ENCODE results near the gene NTRK1.
A peak's percentile ranks its signal among the peaks of the same experiment; 100 is the strongest.

Gene NTRK1

DNA sequence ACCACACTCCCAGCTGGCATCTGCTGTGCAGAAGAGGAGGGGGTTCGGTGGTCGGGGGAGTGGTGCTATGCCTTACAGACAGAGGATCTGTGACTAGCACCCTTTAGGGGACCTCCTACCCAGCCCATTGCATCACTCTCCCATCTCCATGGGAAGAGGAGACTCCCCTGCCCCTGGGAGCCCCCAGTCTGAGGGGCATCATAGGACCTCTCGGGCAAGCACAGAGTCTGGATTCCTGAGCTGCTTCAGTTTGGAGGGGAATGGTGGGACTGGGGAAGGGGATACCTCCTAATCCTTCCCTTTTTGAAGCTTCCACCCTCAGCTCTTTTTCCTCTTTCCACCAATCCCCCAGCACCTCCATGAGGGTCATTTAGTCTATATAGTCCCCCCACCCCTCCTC, 3.1 kb upstream of the NTRK1 start:
- DNase-seq (ENCODE audit: low read depth in 2 of 2), result no peak

DNA sequence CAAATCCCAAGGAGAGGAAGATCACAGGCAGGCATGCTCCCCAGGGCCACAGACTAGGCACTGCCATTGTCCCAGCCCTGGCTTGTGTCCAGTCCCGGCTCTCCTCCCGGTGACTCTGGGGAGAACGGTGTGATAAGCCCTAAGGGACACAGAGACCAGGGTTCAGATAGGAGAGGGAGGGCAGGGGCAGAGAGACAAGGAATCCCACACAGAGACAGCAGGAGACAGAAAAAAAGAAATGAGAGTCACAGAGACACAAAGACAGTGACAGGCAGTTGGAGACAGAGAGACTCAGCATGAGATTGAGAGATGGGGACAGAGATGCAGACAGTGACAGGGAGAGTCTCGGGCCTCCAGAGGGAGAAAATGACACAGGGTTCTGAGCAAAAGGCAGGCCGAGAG, 2.1 kb upstream of the NTRK1 start:
- DNase-seq (ENCODE audit: low read depth in 2 of 2), result no peak

DNA sequence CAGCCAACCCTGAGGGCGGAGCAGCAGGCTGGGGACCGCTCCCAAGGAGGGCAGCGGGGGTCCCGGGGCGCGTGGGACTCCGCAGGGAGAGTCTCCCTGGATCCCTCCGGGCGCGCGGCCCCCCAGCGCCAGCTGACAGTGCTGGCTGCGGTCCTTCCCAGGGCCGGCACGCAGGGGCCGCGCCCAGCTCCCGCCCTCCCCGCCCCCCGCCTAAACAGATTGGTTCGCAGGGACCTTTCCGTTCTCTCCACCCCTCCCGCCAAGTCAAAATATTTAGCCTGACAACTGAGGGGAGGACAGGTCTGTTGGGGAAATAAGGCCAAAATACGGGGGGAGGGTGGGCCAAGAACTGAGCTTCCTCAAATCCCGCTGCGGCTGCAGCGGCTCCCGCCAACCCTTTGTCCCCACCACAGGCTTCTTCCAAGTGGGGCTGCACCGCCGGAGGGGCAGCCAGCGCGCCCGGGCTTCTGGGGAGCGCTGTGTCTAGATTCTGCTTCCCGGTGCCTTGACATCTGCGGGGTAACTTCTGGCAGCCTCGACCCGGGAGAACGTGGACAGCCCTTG, 1.6 kb upstream of the NTRK1 start, which contains the start of gene INSRR:
Gene INSRR, minus strand, starts transcription at position 159 of the 564 bp plus-strand sequence. CDS start 496 bp downstream, outside the sequence.
- no peak for DNase-seq (ENCODE audit: low read depth in 2 of 2)

DNA sequence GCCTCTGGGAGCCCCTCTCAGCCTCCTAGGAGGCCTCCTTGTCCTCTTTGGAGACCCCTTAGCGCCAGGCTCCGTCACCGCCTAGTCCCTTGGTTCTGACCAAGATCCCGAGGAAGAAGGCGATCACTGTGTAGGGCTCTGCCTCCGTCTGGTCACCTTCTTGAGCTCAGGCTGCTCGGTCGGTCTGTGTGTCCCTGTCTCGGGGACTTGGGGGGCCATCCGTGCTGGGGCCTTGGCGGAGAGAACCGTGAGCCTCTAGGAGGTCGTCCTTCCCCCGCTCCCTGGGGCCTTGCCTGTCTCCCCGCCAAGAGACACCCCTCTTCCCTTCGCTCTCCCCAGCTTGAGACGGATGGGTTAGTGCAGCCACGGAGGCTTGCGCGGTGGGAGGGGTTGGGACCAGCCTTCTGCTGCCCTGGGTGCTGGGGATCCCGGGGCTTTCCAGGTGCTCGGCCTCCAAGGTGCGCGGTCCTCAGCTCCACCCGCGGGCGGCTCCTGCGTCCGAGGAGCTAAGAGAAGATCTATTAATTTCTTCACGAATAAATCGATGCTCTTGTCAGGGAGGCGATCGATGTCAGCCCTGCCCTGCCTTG, 1.0 kb upstream of the NTRK1 start:
- DNase-seq (ENCODE audit: low read depth in 2 of 2), result no peak

DNA sequence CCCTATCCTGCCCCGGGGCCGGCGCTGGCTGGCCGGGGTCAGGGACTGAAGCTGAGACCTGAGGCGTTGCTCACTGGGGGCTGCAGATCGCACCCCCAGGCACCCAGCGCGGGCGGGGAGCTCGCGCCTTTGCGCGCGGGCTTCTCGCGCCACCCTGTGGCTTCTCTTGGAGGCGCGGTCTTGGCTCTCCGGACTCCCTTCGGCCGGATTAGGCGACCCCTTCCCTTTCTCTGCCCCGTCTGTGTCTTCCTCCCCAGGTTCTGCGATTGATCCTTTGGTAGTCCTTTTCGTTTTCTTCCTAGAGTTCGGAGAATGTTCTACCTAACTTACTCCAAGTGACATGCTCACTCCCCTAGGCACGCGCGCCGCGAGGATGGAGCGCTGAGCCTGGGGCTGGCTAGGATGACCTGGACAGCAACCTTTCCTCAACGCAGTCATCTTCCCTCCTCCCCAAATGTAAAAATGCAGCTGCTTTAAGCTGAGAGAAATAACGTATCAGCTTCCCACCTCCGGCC, 495 bp upstream of the NTRK1 start:
- DNase-seq (ENCODE audit: low read depth in 2 of 2), result peak; percentile 48 to 56

DNA sequence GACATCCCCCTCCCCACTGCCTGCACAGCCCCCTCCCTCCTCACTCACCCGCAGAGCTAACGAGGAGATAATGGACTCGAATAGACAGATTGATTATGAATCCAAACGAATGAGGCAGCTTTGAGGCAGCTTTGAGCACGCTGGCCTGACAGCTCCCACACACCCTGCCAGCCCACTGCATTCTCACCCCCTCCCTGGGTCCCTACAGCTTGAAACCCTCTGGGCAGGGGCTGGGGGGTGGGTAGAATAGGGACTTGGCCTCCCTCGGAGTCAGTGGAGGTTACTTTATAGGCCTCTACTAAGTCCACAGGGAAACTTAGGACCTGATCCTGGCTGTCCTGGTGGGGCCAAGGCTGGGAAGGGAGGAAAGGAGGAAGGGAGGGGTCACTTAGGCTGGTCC, 1.9 kb downstream of the NTRK1 start:
- no peak for DNase-seq (ENCODE audit: low read depth in 2 of 2)

DNA sequence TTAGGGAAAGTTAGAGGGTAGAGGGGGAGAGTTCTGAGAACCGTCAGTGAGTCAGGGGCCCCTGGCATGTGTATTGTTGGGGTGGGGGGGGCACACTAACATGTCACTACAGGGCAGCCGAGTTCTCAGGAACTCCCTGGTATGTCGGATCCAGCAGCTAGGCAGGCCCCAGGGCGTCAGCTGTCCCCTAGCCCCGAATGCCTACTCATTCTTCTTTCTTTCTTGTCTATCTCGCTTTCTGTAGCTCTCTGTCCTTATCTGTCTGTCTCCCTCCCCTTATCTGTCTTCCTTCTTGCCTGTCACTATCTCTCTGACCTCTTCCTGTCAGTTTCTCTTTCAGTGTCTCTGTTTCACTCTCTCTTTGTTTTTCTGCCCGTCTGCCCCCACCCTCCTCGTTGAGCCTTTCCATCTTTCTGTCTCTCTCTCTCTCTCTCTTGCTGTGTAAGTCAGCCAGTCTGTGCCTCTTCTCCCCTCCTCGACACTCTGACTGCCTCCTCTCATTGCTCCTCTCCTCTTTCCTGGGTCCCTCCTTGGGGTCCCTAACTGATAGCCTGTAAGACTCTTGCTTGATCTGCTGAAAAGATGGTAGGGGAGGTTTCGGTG, 2.4 kb downstream of the NTRK1 start:
- DNase-seq (ENCODE audit: low read depth in 2 of 2), result peak in 1 of 2 donors; percentile 56

DNA sequence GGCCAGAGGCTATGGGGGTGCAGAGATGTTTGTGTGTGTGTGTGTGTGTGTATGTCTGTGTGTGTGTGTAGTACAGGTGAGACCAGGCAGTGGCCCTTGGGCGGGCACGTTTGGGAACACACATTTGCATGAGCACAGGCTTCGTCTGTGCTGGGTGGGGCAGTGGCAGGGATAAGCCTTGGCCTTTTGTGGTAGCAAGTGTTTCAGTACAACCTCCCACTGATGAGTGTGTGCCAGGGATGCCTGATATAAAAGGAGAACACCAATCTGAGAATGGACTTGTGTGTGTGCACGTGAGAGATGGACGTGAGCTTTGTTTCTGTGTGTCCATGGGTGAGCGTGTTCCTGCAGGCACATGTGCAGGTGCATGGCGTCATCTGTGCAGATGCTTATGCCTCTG, 3.0 kb downstream of the NTRK1 start:
- no peak for DNase-seq (ENCODE audit: low read depth in 2 of 2)

DNA sequence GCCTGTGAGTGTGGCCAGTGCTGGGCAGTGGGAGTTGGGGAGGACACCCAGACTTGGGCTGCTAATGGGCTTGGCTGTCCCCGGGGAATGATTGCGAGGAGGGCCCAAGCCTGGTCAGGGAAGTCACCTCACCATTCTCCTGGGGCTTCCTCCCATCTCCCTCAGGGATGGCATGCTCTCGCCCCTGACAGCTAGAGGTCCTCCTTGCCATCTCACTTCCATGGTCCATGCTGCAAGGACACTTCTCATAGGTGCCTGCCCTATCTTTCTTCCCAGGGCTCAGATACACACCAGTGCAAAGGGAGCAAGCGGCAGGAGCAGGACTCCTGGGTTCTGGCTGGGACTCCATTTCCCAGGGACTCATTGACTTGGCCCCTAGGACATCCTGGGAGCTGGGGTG, 4.1 kb downstream of the NTRK1 start:
- DNase-seq (ENCODE audit: low read depth in 2 of 2), result no peak

DNA sequence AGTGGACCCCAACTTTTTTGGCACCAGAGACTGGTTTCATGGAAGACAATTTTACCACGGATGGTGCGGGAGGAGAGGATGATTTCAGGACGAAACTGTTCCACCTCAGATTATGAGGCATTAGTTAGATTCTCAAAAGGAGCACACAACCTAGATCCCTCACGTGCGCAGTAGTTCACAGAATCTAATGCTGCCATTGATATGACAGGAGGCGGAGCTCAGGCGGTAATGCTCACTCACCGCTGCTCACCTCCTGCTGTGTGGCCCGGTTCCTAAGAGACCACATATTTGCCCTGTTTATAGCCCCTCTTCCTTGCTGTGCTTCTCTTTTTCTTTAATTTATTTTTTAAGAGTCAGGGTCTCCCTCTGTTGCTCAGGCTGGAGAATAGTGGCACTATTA, 4.6 kb downstream of the NTRK1 start:
- DNase-seq (ENCODE audit: low read depth in 2 of 2), result no peak

DNA sequence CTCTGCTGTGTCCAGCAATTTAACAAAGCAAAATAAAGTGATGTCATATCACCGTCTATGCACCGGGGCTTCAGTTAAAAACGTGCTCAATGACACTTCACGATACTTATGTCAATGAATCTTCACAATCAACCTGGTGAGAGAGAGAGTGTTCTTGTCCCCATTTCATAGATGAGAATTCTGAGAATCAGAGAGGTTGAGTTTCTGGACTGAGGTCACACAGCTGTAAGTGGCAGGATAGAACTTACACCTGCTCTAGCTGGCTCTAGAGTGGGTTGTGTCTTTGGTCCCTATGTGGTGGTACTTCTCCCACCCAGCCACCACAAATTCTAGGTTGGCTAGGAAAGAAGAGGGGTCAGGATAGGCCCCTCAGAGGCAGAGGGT, 5.2 kb downstream of the NTRK1 start:
- DNase-seq (ENCODE audit: low read depth in 2 of 2), result no peak

DNA sequence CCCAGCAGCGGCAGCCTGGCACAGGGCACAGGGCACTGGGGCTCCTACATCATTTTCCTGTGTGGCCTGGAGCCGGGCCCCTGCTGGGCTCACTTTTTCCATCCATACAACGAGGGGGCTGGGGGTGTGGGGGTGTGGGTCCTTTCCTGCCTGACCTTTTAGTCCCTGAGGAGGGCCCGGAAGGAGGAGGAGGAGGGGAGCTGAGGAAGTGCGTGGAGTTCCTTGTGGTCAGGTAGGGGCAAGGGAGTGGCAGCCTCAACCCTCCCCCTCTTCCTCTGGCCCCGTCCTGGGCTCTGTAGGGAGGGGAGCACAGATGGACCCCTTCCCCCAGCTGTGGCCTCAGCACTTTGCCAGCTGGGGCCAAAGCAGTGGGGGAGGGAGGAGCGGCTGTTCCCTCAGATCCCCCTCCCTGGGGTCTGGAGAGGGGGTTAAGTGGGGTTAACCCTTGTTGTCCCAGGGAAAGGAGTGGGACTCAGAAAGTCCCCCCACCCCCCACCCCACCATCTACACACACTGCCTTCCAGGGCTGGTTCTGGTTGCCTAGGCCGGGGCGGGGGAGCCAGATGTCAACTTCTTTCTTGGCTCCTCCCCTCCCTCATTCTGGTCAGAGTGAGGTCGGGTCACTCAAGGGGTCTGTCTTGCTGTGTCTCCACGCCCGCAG, 5.7 kb downstream of the NTRK1 start:
- DNase-seq (ENCODE audit: low read depth in 2 of 2), result no peak

DNA sequence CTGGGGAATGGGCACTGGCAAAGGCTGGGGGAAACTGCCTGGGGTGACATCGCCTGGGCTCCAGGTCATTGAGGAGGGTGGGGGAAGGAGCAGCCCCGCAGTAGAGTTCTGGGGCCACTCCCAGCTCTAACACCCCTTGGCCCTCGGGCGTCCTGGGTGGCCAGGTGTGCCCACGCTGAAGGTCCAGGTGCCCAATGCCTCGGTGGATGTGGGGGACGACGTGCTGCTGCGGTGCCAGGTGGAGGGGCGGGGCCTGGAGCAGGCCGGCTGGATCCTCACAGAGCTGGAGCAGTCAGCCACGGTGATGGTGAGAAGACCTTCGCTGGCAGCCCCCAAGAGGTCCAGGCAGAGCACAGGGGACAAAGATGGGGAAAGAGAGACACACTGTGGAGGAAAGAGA, 7.7 kb downstream of the NTRK1 start:
- DNase-seq (ENCODE audit: low read depth in 2 of 2), result no peak

DNA sequence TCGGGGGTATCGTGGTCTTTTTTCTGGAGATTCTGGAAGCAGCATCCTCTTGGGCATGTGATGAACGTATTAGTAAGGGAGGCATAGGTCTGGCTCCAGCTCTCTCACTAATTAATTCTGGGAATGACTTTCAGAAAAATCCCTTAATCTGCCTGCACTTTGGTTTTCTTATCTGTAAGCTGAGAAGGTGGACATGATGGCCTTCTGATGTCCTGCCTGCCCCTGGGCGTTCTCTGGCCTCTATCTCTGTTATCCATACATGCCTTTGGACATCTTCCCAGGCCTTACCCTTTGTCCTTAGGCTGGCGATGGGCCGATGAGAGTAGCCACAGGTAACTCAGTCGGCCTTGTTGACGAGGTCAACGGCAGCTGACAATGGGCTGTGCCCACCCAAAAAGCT, 8.8 kb downstream of the NTRK1 start:
- DNase-seq (ENCODE audit: low read depth in 2 of 2), result no peak

DNA sequence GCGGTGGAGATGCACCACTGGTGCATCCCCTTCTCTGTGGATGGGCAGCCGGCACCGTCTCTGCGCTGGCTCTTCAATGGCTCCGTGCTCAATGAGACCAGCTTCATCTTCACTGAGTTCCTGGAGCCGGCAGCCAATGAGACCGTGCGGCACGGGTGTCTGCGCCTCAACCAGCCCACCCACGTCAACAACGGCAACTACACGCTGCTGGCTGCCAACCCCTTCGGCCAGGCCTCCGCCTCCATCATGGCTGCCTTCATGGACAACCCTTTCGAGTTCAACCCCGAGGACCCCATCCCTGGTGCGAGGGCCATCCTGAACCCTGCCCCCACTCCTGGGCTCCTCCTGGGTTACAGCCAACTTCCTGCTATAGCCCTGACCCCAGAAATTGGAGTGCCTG, 13.0 kb downstream of the NTRK1 start:
- DNase-seq (ENCODE audit: low read depth in 2 of 2), result no peak

DNA sequence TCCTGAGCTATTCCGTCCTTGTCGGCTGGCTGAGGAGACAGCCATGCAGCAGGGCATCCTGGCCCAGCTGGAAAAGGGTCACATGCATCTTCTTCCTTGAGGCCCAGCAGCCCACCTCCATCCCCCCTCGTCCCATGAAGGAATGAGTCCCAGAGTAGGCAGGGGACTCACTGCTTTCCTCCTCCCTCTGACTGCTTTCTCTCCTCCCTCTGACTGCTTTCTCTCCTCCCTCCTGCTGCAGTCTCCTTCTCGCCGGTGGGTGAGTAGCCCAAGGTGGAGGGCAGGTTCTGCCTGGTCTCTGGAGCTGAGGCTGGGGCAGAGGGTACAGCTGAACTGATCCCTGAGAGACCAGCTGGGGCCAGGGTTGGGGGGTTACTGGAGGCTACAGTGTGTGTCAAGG, 13.5 kb downstream of the NTRK1 start:
- no peak for DNase-seq (ENCODE audit: low read depth in 2 of 2)

DNA sequence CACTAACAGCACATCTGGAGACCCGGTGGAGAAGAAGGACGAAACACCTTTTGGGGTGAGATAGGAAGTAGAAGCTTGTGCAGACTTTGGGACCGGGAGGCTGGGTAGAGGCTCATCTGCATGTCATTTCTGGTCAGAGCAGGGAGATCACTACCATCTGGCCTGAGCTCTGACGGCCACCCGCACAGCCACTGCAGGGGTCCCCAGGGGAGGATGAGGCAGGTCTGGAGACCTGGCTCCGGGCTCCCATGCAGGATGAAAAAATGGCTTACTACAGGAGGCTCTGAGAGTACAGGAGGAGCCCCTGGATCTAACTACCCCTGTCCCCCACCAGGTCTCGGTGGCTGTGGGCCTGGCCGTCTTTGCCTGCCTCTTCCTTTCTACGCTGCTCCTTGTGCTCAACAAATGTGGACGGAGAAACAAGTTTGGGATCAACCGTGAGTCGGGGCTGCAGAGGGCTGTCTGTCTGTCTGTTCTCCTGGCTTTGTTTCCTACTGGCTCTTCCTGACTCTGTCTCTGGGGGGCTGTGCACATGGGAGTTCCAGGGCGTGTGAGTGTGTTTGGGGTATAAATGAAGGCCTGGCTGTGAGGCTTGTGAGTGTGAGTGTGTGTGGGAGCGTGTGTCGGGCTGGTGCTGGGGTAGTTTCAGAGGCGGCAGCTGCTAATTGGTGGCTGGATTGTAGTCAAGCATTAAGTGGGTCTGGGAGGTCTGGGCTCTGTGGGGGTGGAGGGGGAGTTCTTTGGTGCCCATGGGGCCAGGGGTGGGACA, 14.1 kb downstream of the NTRK1 start:
- DNase-seq (ENCODE audit: low read depth in 2 of 2), result no peak

DNA sequence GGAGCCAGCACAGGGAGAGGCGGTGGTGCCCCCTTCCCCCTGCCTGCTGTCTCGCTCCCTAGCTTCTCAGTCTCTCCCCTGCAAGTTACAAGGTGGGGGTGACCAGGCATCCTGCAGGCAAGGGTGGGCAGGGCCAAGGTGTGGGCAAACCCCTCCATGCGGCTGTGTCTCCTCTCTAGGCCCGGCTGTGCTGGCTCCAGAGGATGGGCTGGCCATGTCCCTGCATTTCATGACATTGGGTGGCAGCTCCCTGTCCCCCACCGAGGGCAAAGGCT, 14.6 kb downstream of the NTRK1 start:
- DNase-seq (ENCODE audit: low read depth in 2 of 2), result no peak

DNA sequence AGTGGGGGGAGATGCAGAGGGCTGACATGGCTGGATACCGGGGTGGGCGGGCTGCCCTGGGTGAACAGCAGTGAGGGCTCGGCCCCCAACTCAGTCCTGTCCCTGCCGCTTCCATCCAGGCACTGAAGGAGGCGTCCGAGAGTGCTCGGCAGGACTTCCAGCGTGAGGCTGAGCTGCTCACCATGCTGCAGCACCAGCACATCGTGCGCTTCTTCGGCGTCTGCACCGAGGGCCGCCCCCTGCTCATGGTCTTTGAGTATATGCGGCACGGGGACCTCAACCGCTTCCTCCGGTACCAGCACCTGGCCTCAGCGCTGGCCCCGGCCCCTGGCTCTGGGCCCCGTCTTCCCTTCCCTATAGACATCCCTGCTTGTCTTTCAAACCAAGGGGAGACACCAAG, 15.6 kb downstream of the NTRK1 start:
- DNase-seq (ENCODE audit: low read depth in 2 of 2), result no peak

DNA sequence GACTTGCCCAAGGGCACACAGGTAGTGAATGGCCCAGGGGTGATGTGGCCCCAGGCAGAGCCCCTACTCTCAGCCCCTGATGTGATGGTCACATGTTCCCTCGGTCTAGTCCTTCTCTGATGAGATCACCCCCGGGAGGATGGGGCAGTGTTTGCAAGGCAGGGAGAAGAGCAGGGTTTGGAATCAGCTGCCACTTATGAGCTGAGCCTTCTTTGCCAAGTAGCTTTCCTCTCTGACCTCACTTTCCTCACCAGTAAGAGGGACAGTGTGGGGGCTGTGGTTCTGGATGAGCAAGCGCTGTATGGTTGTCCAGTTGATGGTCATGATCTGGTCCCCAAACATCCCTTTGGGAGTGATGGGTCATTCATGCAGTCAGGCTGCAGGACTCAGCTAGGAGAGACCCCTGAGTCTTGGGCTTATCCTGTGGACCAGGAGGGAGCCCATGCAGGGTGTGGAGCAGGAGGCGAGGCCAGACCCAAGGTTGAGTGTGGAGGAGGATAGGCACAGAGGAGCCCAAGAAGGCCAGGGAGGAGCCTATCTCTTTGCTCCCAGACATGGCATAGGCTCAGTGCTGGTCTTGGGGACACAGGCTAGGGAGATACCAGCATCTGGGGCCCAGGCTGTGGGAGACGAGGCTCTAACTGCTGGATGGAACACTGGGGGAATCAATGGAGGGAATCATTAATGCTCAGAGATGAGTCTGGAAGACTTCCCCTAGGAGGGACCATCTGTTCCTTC, 16.9 kb downstream of the NTRK1 start:
- DNase-seq (ENCODE audit: low read depth in 2 of 2), result no peak

DNA sequence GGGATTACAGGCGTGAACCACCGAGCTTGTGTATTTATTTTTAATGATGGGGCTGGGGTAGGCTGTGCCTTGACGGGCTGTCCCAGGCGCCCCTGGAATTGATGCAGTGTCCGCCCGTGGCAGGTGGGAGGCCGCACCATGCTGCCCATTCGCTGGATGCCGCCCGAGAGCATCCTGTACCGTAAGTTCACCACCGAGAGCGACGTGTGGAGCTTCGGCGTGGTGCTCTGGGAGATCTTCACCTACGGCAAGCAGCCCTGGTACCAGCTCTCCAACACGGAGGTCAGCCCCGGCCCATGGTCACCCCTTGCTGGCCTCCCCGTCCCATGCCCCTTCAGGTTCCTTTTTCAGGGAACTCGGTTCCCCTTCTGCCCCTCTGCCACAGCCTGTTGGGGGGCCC, 19.2 kb downstream of the NTRK1 start:
- DNase-seq (ENCODE audit: low read depth in 2 of 2), result no peak

DNA sequence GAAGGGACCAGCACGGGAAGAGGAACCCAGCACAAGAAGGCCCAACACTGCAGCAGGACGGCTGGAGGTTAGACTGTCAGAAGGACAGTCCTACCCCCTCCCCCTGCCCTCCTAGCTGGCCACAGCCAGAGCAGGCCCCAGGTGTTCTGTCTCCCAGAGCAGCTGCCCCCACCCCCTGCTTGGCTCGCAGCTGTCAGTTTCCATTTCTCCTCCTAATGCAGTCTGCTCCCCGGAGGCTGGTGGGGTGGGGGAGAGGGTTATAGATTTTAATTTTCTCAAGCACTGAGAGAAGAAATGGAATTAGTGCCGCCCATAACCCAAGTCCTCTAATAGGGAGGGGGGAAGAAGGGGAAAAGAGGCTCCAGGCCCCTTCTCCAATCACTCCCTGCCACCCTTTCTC, 19.8 kb downstream of the NTRK1 start:
- DNase-seq (ENCODE audit: low read depth in 2 of 2), result no peak

All from stimulated activated CD8-positive, alpha-beta memory T cell treated with anti-CD3 and anti-CD28 coated beads, Interleukin-2, amount 100 ng/mL, for 48 hours (primary cell).